Ureter (tissue), 1 donor: Measurements from ENCODE around the gene CYB5D1. TPM values are rescaled to one million over a fixed set of nuclear protein-coding genes. Genes with fewer than 3 reads are reported as not detected.

Experiments
- total RNA-seq: library from RNA; stranded (reverse); gene quantifications from one replicate; pipeline ENCODE4 v1.2.4, GENCODE V29; 2023
- donor health status: DM: yes; HTN: yes; CAD: no.

Gene CYB5D1
- total RNA-seq, 1 donor from 2014 or later, result 15.7 TPM

Other genes starting within 250 kb of the CYB5D1 start
- gene FXR2, start 243.1 kb upstream of the CYB5D1 start, total RNA-seq, result 30.6 TPM
- 57.1 TPM for gene SAT2, start 230.2 kb upstream of the CYB5D1 start, total RNA-seq
- gene SHBG, start 227.9 kb upstream of the CYB5D1 start, total RNA-seq, result not detected
- gene ATP1B2, start 207.1 kb upstream of the CYB5D1 start, total RNA-seq, result 10.0 TPM
- gene TP53, start 170.5 kb upstream of the CYB5D1 start, total RNA-seq, result 131 TPM
- gene WRAP53, start 169.5 kb upstream of the CYB5D1 start, total RNA-seq, result 6.5 TPM
- 2.3 TPM for gene EFNB3, start 152.8 kb upstream of the CYB5D1 start, total RNA-seq
- gene DNAH2, start 140.3 kb upstream of the CYB5D1 start, total RNA-seq, result 1.5 TPM
- gene KDM6B, start 23.8 kb upstream of the CYB5D1 start, total RNA-seq, result 31.8 TPM
- gene TMEM88, start 2.9 kb upstream of the CYB5D1 start, total RNA-seq, result 9.9 TPM
- 98.6 TPM for gene NAA38, start 444 bp upstream of the CYB5D1 start, total RNA-seq
- 225 TPM for gene CHD3, start 30.8 kb downstream of the CYB5D1 start, total RNA-seq
- gene RNF227, start 58.3 kb downstream of the CYB5D1 start, total RNA-seq, result 2.5 TPM
- 7.9 TPM for gene KCNAB3, start 71.9 kb downstream of the CYB5D1 start, total RNA-seq
- gene TRAPPC1, start 73.9 kb downstream of the CYB5D1 start, total RNA-seq, result 166 TPM
- gene CNTROB, start 74.2 kb downstream of the CYB5D1 start, total RNA-seq, result 25.6 TPM
- gene GUCY2D, start 144.6 kb downstream of the CYB5D1 start, total RNA-seq, result 0.81 TPM
- gene ALOX15B, start 181.1 kb downstream of the CYB5D1 start, total RNA-seq, result 5.3 TPM
- 0.62 TPM for gene ALOX12B, start 229.7 kb downstream of the CYB5D1 start, total RNA-seq